ENCODE data around the gene ZNF235. TPM values are rescaled to one million over a fixed set of nuclear protein-coding genes. Genes with fewer than 3 reads are reported as not detected.

The ZNF235 gene
- total and polyA plus RNA-seq, 7 experiments from 2014 or later = 1.9 to 14.3 (median 6.1) TPM

- Histone ChIP-seq H3K36me3 (ENCODE audit: control insufficient read depth in 2 of 3, insufficient read depth in 3 of 3, low read length in 3 of 3) (peaks cover 0 to 34% (median 8%) of the 10 kb centered on the region in 3 experiments), H3K4me3 (ENCODE audit: low read length) (peak overlapping the region; percentile 84), H3K27me3 (ENCODE audit: control insufficient read depth in 2 of 2, insufficient read depth in 2 of 2, low read length in 2 of 2) (no peaks in the 10 kb centered on the region), H3K9me3 (ENCODE audit: control insufficient read depth in 2 of 3, low read length in 3 of 3) (no peaks in the 10 kb centered on the region), H3K27ac (ENCODE audit: low read depth, low read length) (peak overlapping the region; percentile 65), H3K4me1 (ENCODE audit: control insufficient read depth in 2 of 2, insufficient read depth in 2 of 2, low read length in 2 of 2) (peaks cover 10 to 12% of the 10 kb centered on the region in 2 donors)
- POLR2A ChIA-PET = interaction anchor here (1.0 to 2.0 kb wide), 4 partner anchors 97 to 550 kb away, joined by 3 to 7 read pairs (median 3); partner anchors contain the start of genes SMG9, ZNF180 and ZNF226
- Mint-ChIP-seq H3K4me3 (peak overlapping the region; percentile 88 to 96 (median 93)), H3K27ac (peak overlapping the region in 8 of 9 donors; percentile 20 to 82 (median 65)), H3K36me3 (peaks cover 21 to 39% (median 32%) of the 10 kb centered on the region in 5 donors), H3K27me3 (peaks cover 0 to 8% (median 0%) of the 10 kb centered on the region in 5 donors), H3K4me1 (peaks cover 5 to 34% (median 27%) of the 10 kb centered on the region in 7 donors), H3K9me3 (peaks cover 2 to 61% (median 18%) of the 10 kb centered on the region in 11 donors)
- no peak for ATAC-seq
- intact Hi-C loops (cut with micrococcal nuclease) = loop anchor here (1.0 to 10.0 kb wide), 6 partner anchors 91 to 477 kb away; partner anchors contain the start of genes ZNF155 (in 1 of the 2), ZNF224 (in 1 of the 2), ZNF225 (in 1 of the 2) and ZNF226 (in 1 of the 2)
- CTCF ChIA-PET = no interaction called here
- no peak for DNase-seq
Measured at GRCh38 chr19:44303976-44304568, 753 bp downstream of the ZNF235 start.

GRCh38 chr19:44303320-44303719 lies 1.5 kb downstream of the ZNF235 start:
- no peak overlapping the region for H3K27ac Mint-ChIP-seq
- H3K9me3 ChIP-seq (ENCODE audit: control insufficient read depth in 2 of 3, low read length in 3 of 3) = no peaks in the 10 kb centered on the region
- H3K4me1 ChIP-seq (ENCODE audit: control insufficient read depth in 2 of 2, insufficient read depth in 2 of 2, low read length in 2 of 2) = peaks cover 10 to 12% of the 10 kb centered on the region in 2 donors
- DNase-seq = no peak
- no peak overlapping the region for H3K27ac ChIP-seq (ENCODE audit: low read depth, low read length)
- no peak overlapping the region for H3K4me3 ChIP-seq (ENCODE audit: low read length)
- H3K27me3 Mint-ChIP-seq = peaks cover 0 to 3% (median 0%) of the 10 kb centered on the region in 5 donors
- no peaks in the 10 kb centered on the region for H3K27me3 ChIP-seq (ENCODE audit: control insufficient read depth in 2 of 2, insufficient read depth in 2 of 2, low read length in 2 of 2)
- peaks cover 16 to 46% (median 40%) of the 10 kb centered on the region in 5 donors for H3K36me3 Mint-ChIP-seq
- ChIA-PET CTCF (no interaction called here), POLR2A (interaction anchor here (1.2 kb wide), 1 partner anchor 96 kb away, joined by 3 read pairs; no protein-coding TSS in a partner anchor)
- peak overlapping the region; percentile 7 to 94 (median 91) for H3K4me3 Mint-ChIP-seq
- H3K36me3 ChIP-seq (ENCODE audit: control insufficient read depth in 2 of 3, insufficient read depth in 3 of 3, low read length in 3 of 3) = peaks cover 6 to 42% (median 8%) of the 10 kb centered on the region in 3 experiments
- intact Hi-C loops (cut with micrococcal nuclease) = loop anchor here (10.0 kb wide), 2 partner anchors 139 to 319 kb away; partner anchors contain the start of genes ZNF155 (in 1 of the 2) and ZNF226 (in 1 of the 2)
- H3K9me3 Mint-ChIP-seq = peaks cover 0 to 61% (median 16%) of the 10 kb centered on the region in 11 donors
- peaks cover 5 to 34% (median 27%) of the 10 kb centered on the region in 7 donors for H3K4me1 Mint-ChIP-seq
- ATAC-seq = no peak

GRCh38 chr19:44284968-44285367 lies 19.9 kb downstream of the ZNF235 start:
- no peak overlapping the region for H3K4me3 Mint-ChIP-seq
- Histone ChIP-seq H3K4me3 (ENCODE audit: low read length) (no peak overlapping the region), H3K4me1 (ENCODE audit: control insufficient read depth in 2 of 2, insufficient read depth in 2 of 2, low read length in 2 of 2) (no peaks in the 10 kb centered on the region), H3K9me3 (ENCODE audit: control insufficient read depth in 2 of 3, low read length in 3 of 3) (peaks cover 9 to 86% (median 21%) of the 10 kb centered on the region in 3 experiments), H3K36me3 (ENCODE audit: control insufficient read depth in 2 of 3, insufficient read depth in 3 of 3, low read length in 3 of 3) (peaks cover 14 to 31% (median 22%) of the 10 kb centered on the region in 3 experiments), H3K27me3 (ENCODE audit: control insufficient read depth in 2 of 2, insufficient read depth in 2 of 2, low read length in 2 of 2) (no peaks in the 10 kb centered on the region), H3K27ac (ENCODE audit: low read depth, low read length) (no peak overlapping the region)
- H3K27ac Mint-ChIP-seq = no peak overlapping the region
- DNase-seq (no peak), ATAC-seq (no peak)
- ChIA-PET CTCF (no interaction called here), POLR2A (no interaction called here)
- intact Hi-C loops (cut with micrococcal nuclease) = no loop called here
- H3K27me3 Mint-ChIP-seq = no peaks in the 10 kb centered on the region
- H3K9me3 Mint-ChIP-seq = peaks cover 22 to 98% (median 78%) of the 10 kb centered on the region in 11 donors
- no peaks in the 10 kb centered on the region for H3K4me1 Mint-ChIP-seq
- peaks cover 33 to 57% (median 49%) of the 10 kb centered on the region in 5 donors for H3K36me3 Mint-ChIP-seq

GRCh38 chr19:44282846-44283245 lies 22.0 kb downstream of the ZNF235 start:
- peaks cover 18 to 52% (median 45%) of the 10 kb centered on the region in 5 donors for H3K36me3 Mint-ChIP-seq
- Histone ChIP-seq H3K4me3 (ENCODE audit: low read length) (no peak overlapping the region), H3K27ac (ENCODE audit: low read depth, low read length) (no peak overlapping the region), H3K27me3 (ENCODE audit: control insufficient read depth in 2 of 2, insufficient read depth in 2 of 2, low read length in 2 of 2) (no peaks in the 10 kb centered on the region), H3K9me3 (ENCODE audit: control insufficient read depth in 2 of 3, low read length in 3 of 3) (peaks cover 9 to 81% (median 15%) of the 10 kb centered on the region in 3 experiments), H3K36me3 (ENCODE audit: control insufficient read depth in 2 of 3, insufficient read depth in 3 of 3, low read length in 3 of 3) (peaks cover 0 to 10% (median 4%) of the 10 kb centered on the region in 3 experiments), H3K4me1 (ENCODE audit: control insufficient read depth in 2 of 2, insufficient read depth in 2 of 2, low read length in 2 of 2) (no peaks in the 10 kb centered on the region)
- H3K27me3 Mint-ChIP-seq = no peaks in the 10 kb centered on the region
- ATAC-seq (no peak), DNase-seq (no peak)
- no peak overlapping the region for H3K27ac Mint-ChIP-seq
- H3K9me3 Mint-ChIP-seq = peaks cover 18 to 98% (median 75%) of the 10 kb centered on the region in 11 donors
- CTCF ChIA-PET = no interaction called here
- H3K4me1 Mint-ChIP-seq = no peaks in the 10 kb centered on the region
- no peak overlapping the region for H3K4me3 Mint-ChIP-seq
- POLR2A ChIA-PET = no interaction called here
- intact Hi-C loops (cut with micrococcal nuclease) = no loop called here

- H3K36me3 ChIP-seq (ENCODE audit: control insufficient read depth in 2 of 3, insufficient read depth in 3 of 3, low read length in 3 of 3) = no peaks in the 10 kb centered on the region
- POLR2A ChIA-PET = no interaction called here
- CTCF ChIA-PET = no interaction called here
- ATAC-seq (no peak), DNase-seq (no peak)
- peaks cover 12 to 52% (median 47%) of the 10 kb centered on the region in 5 donors for H3K36me3 Mint-ChIP-seq
- no peak overlapping the region for H3K4me3 Mint-ChIP-seq
- peaks cover 14 to 98% (median 71%) of the 10 kb centered on the region in 11 donors for H3K9me3 Mint-ChIP-seq
- H3K27ac Mint-ChIP-seq = no peak overlapping the region
- H3K4me3 ChIP-seq (ENCODE audit: low read length) = no peak overlapping the region
- H3K27me3 ChIP-seq (ENCODE audit: control insufficient read depth in 2 of 2, insufficient read depth in 2 of 2, low read length in 2 of 2) = no peaks in the 10 kb centered on the region
- no peaks in the 10 kb centered on the region for H3K4me1 ChIP-seq (ENCODE audit: control insufficient read depth in 2 of 2, insufficient read depth in 2 of 2, low read length in 2 of 2)
- no peaks in the 10 kb centered on the region for H3K27me3 Mint-ChIP-seq
- intact Hi-C loops (cut with micrococcal nuclease) = no loop called here
- H3K4me1 Mint-ChIP-seq = no peaks in the 10 kb centered on the region
- H3K27ac ChIP-seq (ENCODE audit: low read depth, low read length) = no peak overlapping the region
- H3K9me3 ChIP-seq (ENCODE audit: control insufficient read depth in 2 of 3, low read length in 3 of 3) = peaks cover 0 to 79% (median 10%) of the 10 kb centered on the region in 3 experiments
Measured at GRCh38 chr19:44280916-44281315, 23.9 kb downstream of the ZNF235 start.

- Mint-ChIP-seq H3K36me3 (peaks cover 23 to 68% (median 59%) of the 10 kb centered on the region in 5 donors), H3K4me3 (no peak overlapping the region), H3K9me3 (peaks cover 18 to 98% (median 64%) of the 10 kb centered on the region in 11 donors), H3K4me1 (no peaks in the 10 kb centered on the region), H3K27ac (no peak overlapping the region), H3K27me3 (no peaks in the 10 kb centered on the region)
- peaks cover 0 to 72% (median 12%) of the 10 kb centered on the region in 3 experiments for H3K9me3 ChIP-seq (ENCODE audit: control insufficient read depth in 2 of 3, low read length in 3 of 3)
- H3K27me3 ChIP-seq (ENCODE audit: control insufficient read depth in 2 of 2, insufficient read depth in 2 of 2, low read length in 2 of 2) = no peaks in the 10 kb centered on the region
- POLR2A ChIA-PET = no interaction called here
- no peak for DNase-seq
- intact Hi-C loops (cut with micrococcal nuclease) = no loop called here
- H3K4me3 ChIP-seq (ENCODE audit: low read length) = no peak overlapping the region
- H3K4me1 ChIP-seq (ENCODE audit: control insufficient read depth in 2 of 2, insufficient read depth in 2 of 2, low read length in 2 of 2) = no peaks in the 10 kb centered on the region
- ATAC-seq = no peak
- no peak overlapping the region for H3K27ac ChIP-seq (ENCODE audit: low read depth, low read length)
- peaks cover 0 to 8% (median 0%) of the 10 kb centered on the region in 3 experiments for H3K36me3 ChIP-seq (ENCODE audit: control insufficient read depth in 2 of 3, insufficient read depth in 3 of 3, low read length in 3 of 3)
- CTCF ChIA-PET = no interaction called here
Measured at GRCh38 chr19:44278181-44278690, 26.6 kb downstream of the ZNF235 start.
